HEK293 (cell line): ENCODE measurements around the gene TPM2.

ENCODE experiments used
- GLIS2 ChIP-seq: fragments of 450-650 bp; formaldehyde crosslinking; IDR thresholded peaks from 2 replicates; pipeline ENCODE4 v1.5.1; 2016; ENCODE audit warnings: missing biosample characterization, missing genetic modification characterization
- IKZF3 ChIP-seq: fragments of 450-650 bp; IDR thresholded peaks from 2 replicates; pipeline ENCODE4 v1.5.0; 2018; ENCODE audit warnings: missing biosample characterization, mild to moderate bottlenecking, missing genetic modification characterization, moderate library complexity
- KLF7 ChIP-seq: fragments of 450-650 bp; formaldehyde crosslinking; IDR thresholded peaks from 2 replicates; pipeline ENCODE4 v1.5.1; 2016; ENCODE audit warnings: missing biosample characterization, missing genetic modification characterization, borderline replicate concordance
- OVOL3 ChIP-seq: fragments of 450-650 bp; formaldehyde crosslinking; IDR thresholded peaks from 2 replicates; pipeline ENCODE4 v1.5.1; 2016; ENCODE audit warnings: missing biosample characterization, missing genetic modification characterization
- SP2 ChIP-seq: fragments of 450-650 bp; formaldehyde crosslinking; IDR thresholded peaks from 2 replicates; pipeline ENCODE4 v1.5.1; 2016; ENCODE audit warnings: missing biosample characterization, missing genetic modification characterization
- SP3 ChIP-seq: fragments of 450-650 bp; formaldehyde crosslinking; IDR thresholded peaks from 2 replicates; pipeline ENCODE4 v1.5.1; 2016; ENCODE audit warnings: missing biosample characterization, missing genetic modification characterization
- ZBTB20 ChIP-seq: fragments of 450-650 bp; formaldehyde crosslinking; IDR thresholded peaks from 2 replicates; pipeline ENCODE4 v1.5.1; 2016; ENCODE audit warnings: missing biosample characterization, missing genetic modification characterization
- ZBTB8A ChIP-seq: fragments of 450-650 bp; formaldehyde crosslinking; IDR thresholded peaks from 2 replicates; pipeline ENCODE4 v1.5.1; 2016; ENCODE audit warnings: missing biosample characterization, missing genetic modification characterization
- ZNF341 ChIP-seq: fragments of 450-650 bp; formaldehyde crosslinking; IDR thresholded peaks from 2 replicates; pipeline ENCODE4; 2016; ENCODE audit warnings: low read depth, missing biosample characterization, missing genetic modification characterization
- ZNF37A ChIP-seq: fragments of 450-650 bp; IDR thresholded peaks from 2 replicates; pipeline ENCODE4 v1.5.1; 2018; ENCODE audit warnings: missing biosample characterization, missing genetic modification characterization
- ZNF398 ChIP-seq: fragments of 450-650 bp; formaldehyde crosslinking; IDR thresholded peaks from 2 replicates; pipeline ENCODE4 v1.5.1; 2017; ENCODE audit warnings: missing biosample characterization, missing genetic modification characterization
- ZNF433 ChIP-seq: fragments of 450-650 bp; formaldehyde crosslinking; IDR thresholded peaks from 2 replicates; pipeline ENCODE4 v1.5.1; 2016; ENCODE audit warnings: missing biosample characterization, missing genetic modification characterization, low read depth
- ZNF48 ChIP-seq: fragments of 450-650 bp; formaldehyde crosslinking; IDR thresholded peaks from 2 replicates; pipeline ENCODE4 v1.5.1; 2016; ENCODE audit warnings: missing biosample characterization, missing genetic modification characterization
- ZNF629 ChIP-seq: fragments of 450-650 bp; formaldehyde crosslinking; IDR thresholded peaks from 2 replicates; pipeline ENCODE4 v1.5.1; 2017; ENCODE audit warnings: missing biosample characterization, missing genetic modification characterization
- ZNF660 ChIP-seq: fragments of 450-650 bp; IDR thresholded peaks from 2 replicates; pipeline ENCODE4 v1.5.1; 2018; ENCODE audit warnings: missing biosample characterization, mild to moderate bottlenecking, missing genetic modification characterization
- ZNF701 ChIP-seq: fragments of 450-650 bp; formaldehyde crosslinking; IDR thresholded peaks from 2 replicates; pipeline ENCODE4 v1.5.1; 2016; ENCODE audit warnings: missing biosample characterization, missing genetic modification characterization
- ZNF76 ChIP-seq: fragments of 450-650 bp; formaldehyde crosslinking; IDR thresholded peaks from 2 replicates; pipeline ENCODE4; 2016; ENCODE audit warnings: low read depth, missing biosample characterization, missing genetic modification characterization, borderline replicate concordance
- ZSCAN30 ChIP-seq: fragments of 450-650 bp; IDR thresholded peaks from 2 replicates; pipeline ENCODE4 v1.5.1; 2018; ENCODE audit warnings: missing biosample characterization, mild to moderate bottlenecking, missing genetic modification characterization, moderate library complexity
- ZXDB ChIP-seq: fragments of 450-650 bp; formaldehyde crosslinking; IDR thresholded peaks from 2 replicates; pipeline ENCODE4 v1.5.1; 2016; ENCODE audit warnings: missing biosample characterization, missing genetic modification characterization
- TF ChIP-seq, protein P1 (sequence below): fragments of 450-650 bp; formaldehyde crosslinking; IDR thresholded peaks from 2 replicates; pipeline ENCODE4 v1.5.1; 2016; ENCODE audit warnings: missing biosample characterization, missing genetic modification characterization
- TF ChIP-seq, protein P2 (sequence below): fragments of 450-650 bp; formaldehyde crosslinking; IDR thresholded peaks from 2 replicates; pipeline ENCODE4 v1.5.1; 2016; ENCODE audit warnings: missing biosample characterization, missing genetic modification characterization
- TF ChIP-seq, protein P3 (sequence below): fragments of 450-650 bp; formaldehyde crosslinking; conservative IDR thresholded peaks from 2 replicates; pipeline ENCODE4 v1.5.1; 2016; ENCODE audit warnings: low read depth, missing biosample characterization, missing genetic modification characterization
- TF ChIP-seq, protein P4 (sequence below): fragments of 450-650 bp; formaldehyde crosslinking; optimal IDR thresholded peaks from 2 replicates; pipeline ENCODE3; 2016; ENCODE audit warnings: missing biosample characterization, mild to moderate bottlenecking, missing genetic modification characterization

Gene TPM2

GRCh38 chr9:35732185-35732799 is 42.6 kb upstream of the TPM2 start, which contains the start of the genes CREB3 and TLN1 (continued):
- TF ChIP-seq ZXDB (tag by site-specific recombination) = peak; percentile 80
- TF ChIP-seq ZBTB8A (tag by site-specific recombination) = peak; percentile 97
- TF ChIP-seq ZNF660 (tag by site-specific recombination) = peak; percentile 85
- TF ChIP-seq ZNF76 (tag by site-specific recombination) = peak; percentile 79
- peak; percentile 67; the same call in 1 of the 2 replicates for TF ChIP-seq GLIS2 (tag by site-specific recombination)
- TF ChIP-seq, protein P1, sequence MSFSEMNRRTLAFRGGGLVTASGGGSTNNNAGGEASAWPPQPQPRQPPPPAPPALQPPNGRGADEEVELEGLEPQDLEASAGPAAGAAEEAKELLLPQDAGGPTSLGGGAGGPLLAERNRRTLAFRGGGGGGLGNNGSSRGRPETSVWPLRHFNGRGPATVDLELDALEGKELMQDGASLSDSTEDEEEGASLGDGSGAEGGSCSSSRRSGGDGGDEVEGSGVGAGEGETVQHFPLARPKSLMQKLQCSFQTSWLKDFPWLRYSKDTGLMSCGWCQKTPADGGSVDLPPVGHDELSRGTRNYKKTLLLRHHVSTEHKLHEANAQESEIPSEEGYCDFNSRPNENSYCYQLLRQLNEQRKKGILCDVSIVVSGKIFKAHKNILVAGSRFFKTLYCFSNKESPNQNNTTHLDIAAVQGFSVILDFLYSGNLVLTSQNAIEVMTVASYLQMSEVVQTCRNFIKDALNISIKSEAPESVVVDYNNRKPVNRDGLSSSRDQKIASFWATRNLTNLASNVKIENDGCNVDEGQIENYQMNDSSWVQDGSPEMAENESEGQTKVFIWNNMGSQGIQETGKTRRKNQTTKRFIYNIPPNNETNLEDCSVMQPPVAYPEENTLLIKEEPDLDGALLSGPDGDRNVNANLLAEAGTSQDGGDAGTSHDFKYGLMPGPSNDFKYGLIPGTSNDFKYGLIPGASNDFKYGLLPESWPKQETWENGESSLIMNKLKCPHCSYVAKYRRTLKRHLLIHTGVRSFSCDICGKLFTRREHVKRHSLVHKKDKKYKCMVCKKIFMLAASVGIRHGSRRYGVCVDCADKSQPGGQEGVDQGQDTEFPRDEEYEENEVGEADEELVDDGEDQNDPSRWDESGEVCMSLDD (tag by site-specific recombination) = peak; percentile 70
- TF ChIP-seq ZNF398 = peak; percentile 33; the same call in 1 of the 2 replicates
- peak; percentile 73 for TF ChIP-seq ZNF629 (tag by site-specific recombination)
- peak; percentile 23; the same call in 1 of the 2 replicates for TF ChIP-seq ZSCAN30 (tag by site-specific recombination)
- no peak for TF ChIP-seq ZNF37A (tag by site-specific recombination)
- TF ChIP-seq SP3 (tag by site-specific recombination) = peak; percentile 67
- TF ChIP-seq ZNF433 (tag by site-specific recombination) = no peak
- TF ChIP-seq, protein P2, sequence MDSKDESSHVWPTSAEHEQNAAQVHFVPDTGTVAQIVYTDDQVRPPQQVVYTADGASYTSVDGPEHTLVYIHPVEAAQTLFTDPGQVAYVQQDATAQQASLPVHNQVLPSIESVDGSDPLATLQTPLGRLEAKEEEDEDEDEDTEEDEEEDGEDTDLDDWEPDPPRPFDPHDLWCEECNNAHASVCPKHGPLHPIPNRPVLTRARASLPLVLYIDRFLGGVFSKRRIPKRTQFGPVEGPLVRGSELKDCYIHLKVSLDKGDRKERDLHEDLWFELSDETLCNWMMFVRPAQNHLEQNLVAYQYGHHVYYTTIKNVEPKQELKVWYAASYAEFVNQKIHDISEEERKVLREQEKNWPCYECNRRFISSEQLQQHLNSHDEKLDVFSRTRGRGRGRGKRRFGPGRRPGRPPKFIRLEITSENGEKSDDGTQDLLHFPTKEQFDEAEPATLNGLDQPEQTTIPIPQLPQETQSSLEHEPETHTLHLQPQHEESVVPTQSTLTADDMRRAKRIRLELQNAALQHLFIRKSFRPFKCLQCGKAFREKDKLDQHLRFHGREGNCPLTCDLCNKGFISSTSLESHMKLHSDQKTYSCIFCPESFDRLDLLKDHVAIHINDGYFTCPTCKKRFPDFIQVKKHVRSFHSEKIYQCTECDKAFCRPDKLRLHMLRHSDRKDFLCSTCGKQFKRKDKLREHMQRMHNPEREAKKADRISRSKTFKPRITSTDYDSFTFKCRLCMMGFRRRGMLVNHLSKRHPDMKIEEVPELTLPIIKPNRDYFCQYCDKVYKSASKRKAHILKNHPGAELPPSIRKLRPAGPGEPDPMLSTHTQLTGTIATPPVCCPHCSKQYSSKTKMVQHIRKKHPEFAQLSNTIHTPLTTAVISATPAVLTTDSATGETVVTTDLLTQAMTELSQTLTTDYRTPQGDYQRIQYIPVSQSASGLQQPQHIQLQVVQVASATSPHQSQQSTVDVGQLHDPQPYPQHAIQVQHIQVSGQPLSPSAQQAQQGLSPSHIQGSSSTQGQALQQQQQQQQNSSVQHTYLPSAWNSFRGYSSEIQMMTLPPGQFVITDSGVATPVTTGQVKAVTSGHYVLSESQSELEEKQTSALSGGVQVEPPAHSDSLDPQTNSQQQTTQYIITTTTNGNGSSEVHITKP (tag by site-specific recombination) = no peak
- TF ChIP-seq KLF7 (tag by site-specific recombination) = peak; percentile 83; the same call in 1 of the 2 replicates
- TF ChIP-seq, protein P3, sequence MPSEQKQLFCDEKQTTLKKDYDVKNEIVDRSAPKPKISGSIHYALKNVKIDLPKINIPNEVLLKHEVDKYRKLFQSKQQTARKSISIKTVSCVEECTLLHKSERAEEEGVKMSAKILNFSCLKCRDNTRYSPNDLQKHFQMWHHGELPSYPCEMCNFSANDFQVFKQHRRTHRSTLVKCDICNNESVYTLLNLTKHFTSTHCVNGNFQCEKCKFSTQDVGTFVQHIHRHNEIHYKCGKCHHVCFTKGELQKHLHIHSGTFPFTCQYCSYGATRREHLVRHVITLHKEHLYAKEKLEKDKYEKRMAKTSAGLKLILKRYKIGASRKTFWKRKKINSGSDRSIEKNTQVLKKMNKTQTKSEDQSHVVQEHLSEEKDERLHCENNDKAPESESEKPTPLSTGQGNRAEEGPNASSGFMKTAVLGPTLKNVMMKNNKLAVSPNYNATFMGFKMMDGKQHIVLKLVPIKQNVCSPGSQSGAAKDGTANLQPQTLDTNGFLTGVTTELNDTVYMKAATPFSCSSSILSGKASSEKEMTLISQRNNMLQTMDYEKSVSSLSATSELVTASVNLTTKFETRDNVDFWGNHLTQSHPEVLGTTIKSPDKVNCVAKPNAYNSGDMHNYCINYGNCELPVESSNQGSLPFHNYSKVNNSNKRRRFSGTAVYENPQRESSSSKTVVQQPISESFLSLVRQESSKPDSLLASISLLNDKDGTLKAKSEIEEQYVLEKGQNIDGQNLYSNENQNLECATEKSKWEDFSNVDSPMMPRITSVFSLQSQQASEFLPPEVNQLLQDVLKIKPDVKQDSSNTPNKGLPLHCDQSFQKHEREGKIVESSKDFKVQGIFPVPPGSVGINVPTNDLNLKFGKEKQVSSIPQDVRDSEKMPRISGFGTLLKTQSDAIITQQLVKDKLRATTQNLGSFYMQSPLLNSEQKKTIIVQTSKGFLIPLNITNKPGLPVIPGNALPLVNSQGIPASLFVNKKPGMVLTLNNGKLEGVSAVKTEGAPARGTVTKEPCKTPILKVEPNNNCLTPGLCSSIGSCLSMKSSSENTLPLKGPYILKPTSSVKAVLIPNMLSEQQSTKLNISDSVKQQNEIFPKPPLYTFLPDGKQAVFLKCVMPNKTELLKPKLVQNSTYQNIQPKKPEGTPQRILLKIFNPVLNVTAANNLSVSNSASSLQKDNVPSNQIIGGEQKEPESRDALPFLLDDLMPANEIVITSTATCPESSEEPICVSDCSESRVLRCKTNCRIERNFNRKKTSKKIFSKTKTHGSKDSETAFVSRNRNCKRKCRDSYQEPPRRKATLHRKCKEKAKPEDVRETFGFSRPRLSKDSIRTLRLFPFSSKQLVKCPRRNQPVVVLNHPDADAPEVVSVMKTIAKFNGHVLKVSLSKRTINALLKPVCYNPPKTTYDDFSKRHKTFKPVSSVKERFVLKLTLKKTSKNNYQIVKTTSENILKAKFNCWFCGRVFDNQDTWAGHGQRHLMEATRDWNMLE = peak; percentile 60
- TF ChIP-seq ZNF48 (tag by site-specific recombination) = no peak
- TF ChIP-seq, protein P4, sequence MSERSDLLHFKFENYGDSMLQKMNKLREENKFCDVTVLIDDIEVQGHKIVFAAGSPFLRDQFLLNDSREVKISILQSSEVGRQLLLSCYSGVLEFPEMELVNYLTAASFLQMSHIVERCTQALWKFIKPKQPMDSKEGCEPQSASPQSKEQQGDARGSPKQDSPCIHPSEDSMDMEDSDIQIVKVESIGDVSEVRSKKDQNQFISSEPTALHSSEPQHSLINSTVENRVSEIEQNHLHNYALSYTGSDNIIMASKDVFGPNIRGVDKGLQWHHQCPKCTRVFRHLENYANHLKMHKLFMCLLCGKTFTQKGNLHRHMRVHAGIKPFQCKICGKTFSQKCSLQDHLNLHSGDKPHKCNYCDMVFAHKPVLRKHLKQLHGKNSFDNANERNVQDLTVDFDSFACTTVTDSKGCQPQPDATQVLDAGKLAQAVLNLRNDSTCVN (tag by site-specific recombination) = peak; percentile 86
- TF ChIP-seq IKZF3 (tag by site-specific recombination) = 0 out of 2 replicates have a peak, but pooled peaks have one; percentile 42
- TF ChIP-seq OVOL3 = no peak
- TF ChIP-seq ZBTB20 (tag by site-specific recombination) = peak; percentile 79; the same call in 1 of the 2 replicates
- peak; percentile 82 for TF ChIP-seq SP2 (tag by site-specific recombination)
- no peak for TF ChIP-seq ZNF701 (tag by site-specific recombination)
- peak; percentile 68 for TF ChIP-seq ZNF341 (tag by site-specific recombination)
